Caco-2 (cell line): ENCODE measurements around the gene HSD17B12. TPM values are rescaled to one million over a fixed set of nuclear protein-coding genes. Genes with fewer than 3 reads are reported as not detected.
"Not testable (repeated sequence)": the region's sequence is repeated elsewhere in the genome, so short reads cannot be mapped to it uniquely, and the experiment has no call there.

Source experiments
- BruUV-seq: library from RNA; stranded (reverse); fragments of 400-500 nt; replicated peaks from 2 replicates; lab custom pipeline; 2021; lab: Mats Ljungman, UMichigan
- CTCF ChIA-PET: fragments of 300-600 bp; sonication (Branson Sonifier 250); formaldehyde crosslinking; loops from one replicate; lab custom pipeline; 2022; ENCODE audit warnings: antibody characterized with exemption; lab: Charles Lee
- POLR2A ChIA-PET: fragments of 300-600 bp; sonication (Branson Sonifier 250); formaldehyde crosslinking; loops from one replicate; lab custom pipeline; 2022; ENCODE audit warnings: antibody characterized with exemption; lab: Charles Lee
- DNase-seq, 2 experiments: peaks; one replicate each; pipeline versions ENCODE4 v3.0.0 to v3.0.0-alpha.2; 2020 to 2022
- H3K27me3 ChIP-seq: replicated peaks from 2 replicates; pipeline ENCODE4 v1.6.0; 2011; ENCODE audit warnings: low read length; ENCODE audit not compliant: control insufficient read depth, insufficient read depth
- H3K36me3 ChIP-seq: 2 replicates; pipeline ENCODE4 v1.5.1; 2011; ENCODE audit warnings: low read length; ENCODE audit not compliant: control insufficient read depth, insufficient read depth
- H3K4me1 ChIP-seq: fragments of 250-450 bp; sonication (Bioruptor Pico); 2 replicates; pipeline ENCODE4 v1.5.1; 2020; ENCODE audit warnings: mild to moderate bottlenecking
- H3K4me3 ChIP-seq: 2 replicates; pipeline ENCODE4 v1.5.1; 2011; ENCODE audit warnings: low read depth, mild to moderate bottlenecking, control low read depth, low read length
- H3K9me3 ChIP-seq: fragments of 250-450 bp; sonication (Bioruptor Pico); 2 replicates; pipeline ENCODE4 v1.5.1; 2020; ENCODE audit warnings: mild to moderate bottlenecking, moderate library complexity
- H3K27ac Mint-ChIP-seq: one replicate; pipeline ENCODE4 v1.8.0; 2022; ENCODE audit warnings: mixed read lengths; ENCODE audit not compliant: unreplicated experiment
- H3K27me3 Mint-ChIP-seq: one replicate; pipeline ENCODE4 v1.8.0; 2022; ENCODE audit warnings: mixed read lengths; ENCODE audit not compliant: insufficient read depth, unreplicated experiment
- H3K36me3 Mint-ChIP-seq: one replicate; pipeline ENCODE4 v1.8.0; 2022; ENCODE audit warnings: mild to moderate bottlenecking, mixed read lengths; ENCODE audit not compliant: insufficient read depth, unreplicated experiment
- H3K4me1 Mint-ChIP-seq: one replicate; pipeline ENCODE4 v1.8.0; 2022; ENCODE audit warnings: low read depth, mixed read lengths; ENCODE audit not compliant: unreplicated experiment
- H3K4me3 Mint-ChIP-seq: one replicate; pipeline ENCODE4 v1.8.0; 2022; ENCODE audit warnings: mild to moderate bottlenecking, moderate library complexity, mixed read lengths; ENCODE audit not compliant: unreplicated experiment
- H3K9me3 Mint-ChIP-seq: one replicate; pipeline ENCODE4 v1.8.0; 2022; ENCODE audit warnings: mixed read lengths; ENCODE audit not compliant: unreplicated experiment
- intact Hi-C: fragments of 100-400 bp; cut with micrococcal nuclease; formaldehyde crosslinking; loops from one replicate; pipeline ENCODE4 v1.10.0; 2022; ENCODE audit not compliant: unreplicated experiment
- total RNA-seq: library from RNA; stranded (reverse); gene quantifications from 2 replicates; pipeline ENCODE4 v1.2.3, GENCODE V29; 2022
- TF ChIP-seq, protein P1 (sequence below), 2 experiments: fragments of 200-600 bp in 1 of 2; IDR thresholded peaks; 1 replicate in 1 of 2; 2 replicates in 1 of 2; pipeline versions ENCODE4 v1.5.1 to v1.8.0; 2011 to 2022; ENCODE audit warnings: antibody characterized with exemption in 1 of 2, control low read depth in 1 of 2, inconsistent platforms in 1 of 2, low read depth in 1 of 2, low read length in 1 of 2, mild to moderate bottlenecking in 1 of 2, moderate library complexity in 1 of 2; ENCODE audit not compliant: insufficient read depth in 1 of 2, severe bottlenecking in 1 of 2, unreplicated experiment in 1 of 2

Gene HSD17B12
- total RNA-seq, 1 experiment from 2014 or later = 155 TPM

DNA sequence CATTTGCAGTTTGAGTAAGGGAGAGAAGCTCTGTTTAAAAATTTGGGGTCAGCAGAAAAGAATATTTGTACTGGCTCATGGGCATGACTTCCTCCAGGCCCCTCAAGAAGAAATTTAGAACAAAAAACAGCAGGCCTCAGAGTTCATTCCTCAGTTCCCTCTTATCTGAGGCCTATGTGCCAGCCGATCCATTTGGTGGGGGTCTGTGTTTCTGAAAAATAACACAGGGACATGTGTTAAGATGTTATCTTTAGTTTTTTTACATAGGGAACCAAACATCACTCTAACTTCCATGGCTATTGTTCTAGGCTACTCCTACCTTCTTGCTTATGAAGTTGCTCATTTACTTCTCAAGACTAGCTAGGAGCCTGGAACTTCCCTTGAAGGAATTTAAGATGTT lies 16.2 kb upstream of the HSD17B12 start:
- intact Hi-C loops = no loop called here
- CTCF ChIA-PET = no interaction called here
- H3K9me3 ChIP-seq = no peaks in the 10 kb centered on the region
- no peaks in the 10 kb centered on the region for H3K9me3 Mint-ChIP-seq
- H3K27me3 ChIP-seq = no peaks in the 10 kb centered on the region
- DNase-seq = no peak
- no peaks in the 10 kb centered on the region for H3K36me3 Mint-ChIP-seq
- H3K4me1 ChIP-seq = no peaks in the 10 kb centered on the region
- TF ChIP-seq, protein P1, sequence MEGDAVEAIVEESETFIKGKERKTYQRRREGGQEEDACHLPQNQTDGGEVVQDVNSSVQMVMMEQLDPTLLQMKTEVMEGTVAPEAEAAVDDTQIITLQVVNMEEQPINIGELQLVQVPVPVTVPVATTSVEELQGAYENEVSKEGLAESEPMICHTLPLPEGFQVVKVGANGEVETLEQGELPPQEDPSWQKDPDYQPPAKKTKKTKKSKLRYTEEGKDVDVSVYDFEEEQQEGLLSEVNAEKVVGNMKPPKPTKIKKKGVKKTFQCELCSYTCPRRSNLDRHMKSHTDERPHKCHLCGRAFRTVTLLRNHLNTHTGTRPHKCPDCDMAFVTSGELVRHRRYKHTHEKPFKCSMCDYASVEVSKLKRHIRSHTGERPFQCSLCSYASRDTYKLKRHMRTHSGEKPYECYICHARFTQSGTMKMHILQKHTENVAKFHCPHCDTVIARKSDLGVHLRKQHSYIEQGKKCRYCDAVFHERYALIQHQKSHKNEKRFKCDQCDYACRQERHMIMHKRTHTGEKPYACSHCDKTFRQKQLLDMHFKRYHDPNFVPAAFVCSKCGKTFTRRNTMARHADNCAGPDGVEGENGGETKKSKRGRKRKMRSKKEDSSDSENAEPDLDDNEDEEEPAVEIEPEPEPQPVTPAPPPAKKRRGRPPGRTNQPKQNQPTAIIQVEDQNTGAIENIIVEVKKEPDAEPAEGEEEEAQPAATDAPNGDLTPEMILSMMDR (IDR thresholded peaks at IDR 0.05; ENCODE audit: insufficient read depth in 1 of 2, low read depth in 1 of 2, low read length in 1 of 2, severe bottlenecking in 1 of 2, unreplicated experiment in 1 of 2) = no peak
- no peak overlapping the region for H3K4me3 Mint-ChIP-seq
- no TSS peak for BruUV-seq
- POLR2A ChIA-PET = no interaction called here
- H3K4me1 Mint-ChIP-seq = no peaks in the 10 kb centered on the region
- no peak overlapping the region for H3K4me3 ChIP-seq
- no peaks in the 10 kb centered on the region for H3K36me3 ChIP-seq
- H3K27ac Mint-ChIP-seq = no peak overlapping the region
- no peaks in the 10 kb centered on the region for H3K27me3 Mint-ChIP-seq

DNA sequence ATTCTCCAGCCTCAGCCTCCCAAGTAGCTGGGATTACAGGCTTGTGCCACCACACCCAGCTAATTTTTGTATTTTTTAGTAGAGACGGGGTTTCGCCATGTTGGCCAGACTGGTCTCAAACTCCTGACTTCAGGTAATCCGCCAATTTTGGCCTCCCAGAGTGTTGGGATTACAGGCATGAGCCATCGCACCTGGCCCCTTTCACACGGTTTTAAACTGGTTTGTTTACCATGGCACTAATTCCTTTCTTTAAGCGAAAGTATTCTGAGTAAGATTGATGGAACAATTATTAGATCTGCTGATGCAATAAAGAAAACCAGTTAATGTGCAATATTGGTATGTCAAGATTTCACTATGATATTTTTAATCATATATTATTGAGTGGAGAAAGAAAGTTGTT lies 9.3 kb upstream of the HSD17B12 start:
- intact Hi-C loops, H3K4me3 Mint-ChIP-seq, H3K4me1 ChIP-seq, POLR2A ChIA-PET, H3K4me1 Mint-ChIP-seq, H3K4me3 ChIP-seq, H3K36me3 Mint-ChIP-seq, H3K27me3 Mint-ChIP-seq, H3K9me3 Mint-ChIP-seq, CTCF ChIA-PET, BruUV-seq, H3K27ac Mint-ChIP-seq, H3K27me3 ChIP-seq, DNase-seq, H3K9me3 ChIP-seq, H3K36me3 ChIP-seq: not testable (repeated sequence)

DNA sequence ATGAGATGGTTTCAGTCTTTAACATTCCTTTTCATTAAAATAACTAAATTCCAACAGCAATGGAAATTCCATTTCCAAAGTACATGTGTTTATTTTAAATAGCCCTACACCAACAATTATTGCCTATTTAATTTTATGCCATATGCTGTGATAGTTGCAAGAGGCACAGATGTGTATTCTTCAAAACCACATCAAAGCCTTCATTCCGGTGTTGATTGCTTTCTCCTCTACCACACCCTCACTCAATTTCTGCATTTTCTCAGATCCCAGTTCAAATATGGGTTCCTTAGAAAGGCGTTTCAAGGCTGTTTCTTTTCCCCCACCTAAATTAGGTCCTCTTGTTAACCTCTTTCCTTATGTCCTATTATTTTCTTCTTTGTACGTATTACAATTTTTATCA lies 6.0 kb upstream of the HSD17B12 start:
- no peaks in the 10 kb centered on the region for H3K9me3 Mint-ChIP-seq

More for the DNA sequence above, 6.0 kb upstream of the HSD17B12 start:
- DNase-seq = no peak
- no peaks in the 10 kb centered on the region for H3K27me3 Mint-ChIP-seq
- H3K36me3 Mint-ChIP-seq = no peaks in the 10 kb centered on the region
- H3K4me1 ChIP-seq = no peaks in the 10 kb centered on the region
- no TSS peak for BruUV-seq
- H3K4me3 Mint-ChIP-seq = no peak overlapping the region
- no peaks in the 10 kb centered on the region for H3K36me3 ChIP-seq
- ChIA-PET POLR2A (no interaction called here), CTCF (interaction anchor here (0.7 kb wide), 1 partner anchor 436 kb away, joined by 4 read pairs; no protein-coding TSS in a partner anchor)
- intact Hi-C loops = no loop called here
- no peak overlapping the region for H3K27ac Mint-ChIP-seq
- no peak overlapping the region for H3K4me3 ChIP-seq
- no peaks in the 10 kb centered on the region for H3K9me3 ChIP-seq
- H3K4me1 Mint-ChIP-seq = no peaks in the 10 kb centered on the region
- TF ChIP-seq, protein P1 (IDR thresholded peaks at IDR 0.05; ENCODE audit: insufficient read depth in 1 of 2, low read depth in 1 of 2, low read length in 1 of 2, severe bottlenecking in 1 of 2, unreplicated experiment in 1 of 2) = no peak
- no peaks in the 10 kb centered on the region for H3K27me3 ChIP-seq
